ENCODE measurements around the gene PDK3.

Gene PDK3

DNA sequence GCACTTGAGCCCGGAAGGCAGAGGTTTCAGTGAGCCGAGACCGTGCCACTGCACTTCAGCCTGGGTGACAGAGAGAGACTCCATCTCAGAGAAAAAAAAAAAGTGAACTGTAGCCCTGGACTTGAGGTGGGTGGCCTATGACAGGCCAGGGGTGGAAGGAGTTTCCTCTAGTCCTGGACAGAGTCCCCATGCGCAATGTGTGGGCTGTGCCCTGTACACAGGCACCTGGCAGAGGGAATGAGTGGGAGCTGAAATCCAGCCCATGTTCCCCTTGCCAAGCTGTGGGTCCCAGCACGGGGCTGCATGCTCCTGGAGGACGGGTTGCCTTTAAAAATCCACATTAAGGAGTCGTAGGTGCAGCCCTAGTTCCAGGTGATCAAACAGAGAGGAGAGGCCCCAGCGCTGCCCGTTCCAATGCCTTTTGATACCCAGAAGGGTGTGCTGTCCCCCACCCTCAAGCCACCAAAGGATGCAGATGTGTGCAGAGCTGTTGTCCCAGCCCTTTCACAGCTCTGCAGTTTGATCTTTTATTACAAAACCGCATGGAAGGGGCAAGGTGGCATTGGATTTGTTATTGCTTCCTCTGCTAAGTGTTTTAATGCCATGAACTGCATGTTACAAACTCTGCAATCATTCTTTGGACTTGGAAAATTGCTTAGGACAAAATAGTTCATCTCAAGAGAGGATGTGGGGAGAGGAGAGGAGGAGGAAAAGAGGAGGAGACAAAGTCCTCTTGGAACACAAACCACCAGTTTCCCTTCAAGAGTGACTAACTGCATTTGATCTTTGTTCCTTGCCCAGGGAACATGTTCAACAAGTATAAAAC, 38.0 kb upstream of the PDK3 start:
- DNase-seq (ENCODE audit: extremely low read depth, low read depth) = no peak
- no peak overlapping the region for H3K4me3 ChIP-seq (replicated peaks; ENCODE audit: low read depth, low read length)
- TF ChIP-seq, protein P1, sequence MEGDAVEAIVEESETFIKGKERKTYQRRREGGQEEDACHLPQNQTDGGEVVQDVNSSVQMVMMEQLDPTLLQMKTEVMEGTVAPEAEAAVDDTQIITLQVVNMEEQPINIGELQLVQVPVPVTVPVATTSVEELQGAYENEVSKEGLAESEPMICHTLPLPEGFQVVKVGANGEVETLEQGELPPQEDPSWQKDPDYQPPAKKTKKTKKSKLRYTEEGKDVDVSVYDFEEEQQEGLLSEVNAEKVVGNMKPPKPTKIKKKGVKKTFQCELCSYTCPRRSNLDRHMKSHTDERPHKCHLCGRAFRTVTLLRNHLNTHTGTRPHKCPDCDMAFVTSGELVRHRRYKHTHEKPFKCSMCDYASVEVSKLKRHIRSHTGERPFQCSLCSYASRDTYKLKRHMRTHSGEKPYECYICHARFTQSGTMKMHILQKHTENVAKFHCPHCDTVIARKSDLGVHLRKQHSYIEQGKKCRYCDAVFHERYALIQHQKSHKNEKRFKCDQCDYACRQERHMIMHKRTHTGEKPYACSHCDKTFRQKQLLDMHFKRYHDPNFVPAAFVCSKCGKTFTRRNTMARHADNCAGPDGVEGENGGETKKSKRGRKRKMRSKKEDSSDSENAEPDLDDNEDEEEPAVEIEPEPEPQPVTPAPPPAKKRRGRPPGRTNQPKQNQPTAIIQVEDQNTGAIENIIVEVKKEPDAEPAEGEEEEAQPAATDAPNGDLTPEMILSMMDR (IDR thresholded peaks at IDR 0.05; ENCODE audit: low read depth, low read length, missing control alignments) = no peak

DNA sequence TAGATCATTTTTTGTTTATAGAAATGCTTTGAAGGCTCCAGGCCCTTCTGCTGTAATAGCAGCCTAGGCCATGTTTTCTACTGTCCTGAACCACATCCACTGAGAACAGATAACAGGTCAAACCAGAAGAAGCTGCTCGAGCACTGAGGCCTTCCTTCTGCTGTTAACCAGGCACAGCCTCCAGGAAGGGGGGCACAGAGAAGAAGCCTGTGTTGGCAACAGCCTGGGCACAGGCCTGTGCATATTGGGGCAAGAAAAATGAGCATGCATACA, 37.4 kb upstream of the PDK3 start:
- DNase-seq (ENCODE audit: extremely low read depth, low read depth) = no peak
- TF ChIP-seq, protein P1 (IDR thresholded peaks at IDR 0.05; ENCODE audit: low read depth, low read length, missing control alignments) = no peak
- no peak overlapping the region for H3K4me3 ChIP-seq (replicated peaks; ENCODE audit: low read depth, low read length)

DNA sequence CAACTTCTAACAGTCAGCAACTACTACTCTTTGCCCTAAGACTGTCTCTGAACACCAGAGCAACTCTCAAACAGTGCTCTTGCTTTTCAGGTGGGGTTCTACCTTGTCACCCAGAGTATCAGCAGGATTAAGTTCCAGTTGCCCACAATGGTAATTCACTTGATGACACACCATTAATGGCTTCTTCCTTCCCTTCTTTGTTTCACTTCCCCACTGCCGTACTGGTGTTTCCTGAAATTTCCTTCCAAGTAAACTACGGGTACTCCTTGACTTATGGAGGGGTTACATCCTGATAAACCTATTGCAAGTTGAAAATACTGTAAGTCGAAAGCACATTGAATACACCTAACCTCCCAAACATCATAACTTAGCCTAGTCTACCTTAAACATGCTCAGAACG, 36.6 kb upstream of the PDK3 start:
- no peak for DNase-seq (ENCODE audit: extremely low read depth, low read depth)
- TF ChIP-seq, protein P1 (IDR thresholded peaks at IDR 0.05; ENCODE audit: low read depth, low read length, missing control alignments) = no peak
- no peak overlapping the region for H3K4me3 ChIP-seq (replicated peaks; ENCODE audit: low read depth, low read length)

DNA sequence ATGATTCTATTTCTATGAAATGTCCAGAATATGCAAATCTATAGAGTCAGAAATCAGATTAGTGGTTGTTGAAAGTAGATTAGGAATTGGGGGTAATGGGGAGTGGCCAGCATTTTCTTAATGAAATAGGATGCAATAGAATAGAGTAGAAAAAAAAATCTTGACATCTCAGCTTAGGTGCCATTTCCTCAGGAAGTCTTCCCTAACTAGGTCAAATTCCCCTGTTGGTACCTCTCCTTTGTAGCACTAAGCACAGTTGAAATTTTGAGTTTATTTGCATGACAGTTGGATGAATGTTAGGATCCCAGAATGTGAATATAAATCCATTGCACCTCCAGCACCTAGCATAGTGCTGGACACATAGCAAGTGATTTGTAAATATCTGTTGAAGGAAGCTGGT, 30.0 kb upstream of the PDK3 start:
- TF ChIP-seq, protein P1 (IDR thresholded peaks at IDR 0.05; ENCODE audit: low read depth, low read length, missing control alignments) = no peak
- no peak overlapping the region for H3K4me3 ChIP-seq (replicated peaks; ENCODE audit: low read depth, low read length)
- DNase-seq (ENCODE audit: extremely low read depth, low read depth) = no peak

DNA sequence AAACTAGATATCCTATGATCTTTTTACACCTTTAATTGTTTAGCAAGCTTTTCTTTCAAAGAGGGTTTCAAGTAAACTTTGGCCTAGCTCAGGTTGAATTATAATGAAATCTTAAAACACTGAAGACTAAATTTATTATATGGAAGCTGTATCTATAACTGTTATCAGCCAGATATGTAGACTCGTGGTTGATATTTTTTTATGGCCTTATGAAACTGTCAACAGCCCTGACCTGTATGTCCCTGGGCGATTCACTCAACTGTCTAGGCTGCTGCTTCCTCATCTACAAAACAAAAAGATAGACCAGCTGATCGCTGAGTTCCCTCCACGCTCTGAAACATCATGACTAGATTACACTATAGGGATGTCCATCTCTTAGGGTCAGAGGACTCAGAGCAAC, 21.2 kb upstream of the PDK3 start:
- no peak overlapping the region for H3K4me3 ChIP-seq (replicated peaks; ENCODE audit: low read depth, low read length)
- no peak for DNase-seq (ENCODE audit: extremely low read depth, low read depth)
- TF ChIP-seq, protein P1 (IDR thresholded peaks at IDR 0.05; ENCODE audit: low read depth, low read length, missing control alignments) = no peak

DNA sequence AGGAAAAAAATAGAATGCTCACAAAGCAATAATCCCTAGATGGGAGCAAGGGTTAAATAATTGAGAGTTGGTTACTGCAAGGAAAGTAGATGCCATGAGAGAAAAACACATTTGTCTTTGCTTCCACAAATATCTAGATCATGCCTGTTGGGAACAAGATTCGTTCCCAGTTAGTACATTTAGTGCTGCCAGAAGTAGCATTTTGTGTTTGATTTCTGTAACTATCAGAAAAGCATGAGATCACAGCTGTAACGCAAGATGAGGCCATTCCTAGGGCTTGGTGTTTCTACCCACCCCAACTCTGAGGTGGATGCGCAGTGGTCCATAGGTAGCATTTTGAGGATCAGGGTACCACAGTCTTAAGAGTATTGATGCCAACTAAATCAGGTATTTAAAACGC, 20.4 kb upstream of the PDK3 start:
- TF ChIP-seq, protein P1 (IDR thresholded peaks at IDR 0.05; ENCODE audit: low read depth, low read length, missing control alignments) = no peak
- DNase-seq (ENCODE audit: extremely low read depth, low read depth) = no peak
- no peak overlapping the region for H3K4me3 ChIP-seq (replicated peaks; ENCODE audit: low read depth, low read length)

DNA sequence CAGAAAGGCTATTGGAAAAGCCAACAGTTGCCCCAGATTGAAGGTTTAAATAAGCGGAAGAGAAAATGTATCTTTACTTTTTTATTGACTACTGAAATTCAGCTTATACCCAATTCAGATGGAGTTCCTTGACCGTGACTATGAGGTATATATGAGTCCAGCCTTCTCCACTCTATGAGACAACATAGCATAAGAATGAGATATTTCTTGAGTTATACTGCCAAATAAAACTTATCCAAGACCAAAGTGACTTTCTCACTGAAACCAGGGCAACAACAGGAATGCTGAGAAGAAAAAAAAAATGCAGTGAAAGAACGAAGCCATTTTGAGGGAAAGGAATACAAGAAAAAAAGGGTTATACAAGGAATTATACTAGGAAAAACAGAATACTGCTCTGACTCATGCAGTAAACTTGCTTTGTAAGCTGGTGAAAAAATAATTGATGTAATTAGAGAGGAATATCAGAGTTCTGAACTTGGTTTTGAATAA, 16.3 kb upstream of the PDK3 start:
- no peak for DNase-seq (ENCODE audit: extremely low read depth, low read depth)
- H3K4me3 ChIP-seq (replicated peaks; ENCODE audit: low read depth, low read length) = no peak overlapping the region
- TF ChIP-seq, protein P1 (IDR thresholded peaks at IDR 0.05; ENCODE audit: low read depth, low read length, missing control alignments) = no peak
